ENCODE results near the gene COL23A1.

GRCh38 chr5:178553517-178553916, 36.7 kb downstream of the COL23A1 start:
- TF ChIP-seq POLR2A (IDR thresholded peaks at IDR 0.05; ENCODE audit: control extremely low read depth in 1 of 2, low read depth in 2 of 2, low read length in 2 of 2) (no peak), TBP (IDR thresholded peaks at IDR 0.05; ENCODE audit: low read depth, low read length) (no peak), CTCF (IDR thresholded peaks at IDR 0.05; ENCODE audit: control extremely low read depth in 1 of 3, insufficient read depth in 1 of 3, low read depth in 1 of 3, low read length in 3 of 3) (no peak), TAF7 (optimal IDR thresholded peaks at IDR 0.05; ENCODE audit: borderline replicate concordance, low read depth, low read length) (no peak), ASH2L (IDR thresholded peaks at IDR 0.05; ENCODE audit: low read length) (no peak), SIRT6 (IDR thresholded peaks at IDR 0.05; ENCODE audit: low read length) (no peak), CHD1 (IDR thresholded peaks at IDR 0.05; ENCODE audit: low read depth, low read length) (no peak), RFX5 (IDR thresholded peaks at IDR 0.05; ENCODE audit: borderline replicate concordance, low read depth, low read length) (no peak), EZH2 (IDR thresholded peaks at IDR 0.05; ENCODE audit: low read depth, low read length, severe bottlenecking) (no peak), CBX5 (IDR thresholded peaks at IDR 0.05; ENCODE audit: low read depth, low read length) (no peak), POLR2AphosphoS5 (IDR thresholded peaks at IDR 0.05; ENCODE audit: low read depth, low read length) (no peak)
- TF ChIP-seq, protein P1, sequence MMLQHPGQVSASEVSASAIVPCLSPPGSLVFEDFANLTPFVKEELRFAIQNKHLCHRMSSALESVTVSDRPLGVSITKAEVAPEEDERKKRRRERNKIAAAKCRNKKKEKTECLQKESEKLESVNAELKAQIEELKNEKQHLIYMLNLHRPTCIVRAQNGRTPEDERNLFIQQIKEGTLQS (IDR thresholded peaks at IDR 0.05; ENCODE audit: insufficient read depth, low read depth, low read length): no peak

Measured in H1 (cell line).